ENCODE data around the gene TSHZ1.

Gene TSHZ1

GRCh38 chr18:75200605-75201280 is 9.9 kb upstream of the TSHZ1 start:
- H3K4me3 ChIP-seq (ENCODE audit: insufficient read depth, low read depth, low read length, poor library complexity, severe bottlenecking) = no peak overlapping the region
- H3K9me3 ChIP-seq (ENCODE audit: control insufficient read depth, low read length) = no peaks in the 10 kb centered on the region
- peaks cover 13% of the 10 kb centered on the region for H3K4me1 ChIP-seq (ENCODE audit: control insufficient read depth, insufficient read depth, low read length, poor library complexity, severe bottlenecking)
- no peak overlapping the region for H3K27ac ChIP-seq (ENCODE audit: insufficient read depth, low read length, poor library complexity, severe bottlenecking)
- no peak for DNase-seq
- peaks cover 6% of the 10 kb centered on the region for H3K36me3 ChIP-seq (ENCODE audit: control insufficient read depth, insufficient read depth, low read length)
- no peaks in the 10 kb centered on the region for H3K27me3 ChIP-seq (replicated peaks; ENCODE audit: control insufficient read depth, insufficient read depth, low read length, poor library complexity, severe bottlenecking)

GRCh38 chr18:75201282-75202270 is 9.0 kb upstream of the TSHZ1 start:
- no peak for DNase-seq
- Histone ChIP-seq H3K4me1 (ENCODE audit: control insufficient read depth, insufficient read depth, low read length, poor library complexity, severe bottlenecking) (peaks cover 13% of the 10 kb centered on the region), H3K36me3 (ENCODE audit: control insufficient read depth, insufficient read depth, low read length) (peaks cover 6% of the 10 kb centered on the region), H3K9me3 (ENCODE audit: control insufficient read depth, low read length) (no peaks in the 10 kb centered on the region), H3K4me3 (ENCODE audit: insufficient read depth, low read depth, low read length, poor library complexity, severe bottlenecking) (no peak overlapping the region), H3K27me3 (replicated peaks; ENCODE audit: control insufficient read depth, insufficient read depth, low read length, poor library complexity, severe bottlenecking) (no peaks in the 10 kb centered on the region), H3K27ac (ENCODE audit: insufficient read depth, low read length, poor library complexity, severe bottlenecking) (no peak overlapping the region)

DNA sequence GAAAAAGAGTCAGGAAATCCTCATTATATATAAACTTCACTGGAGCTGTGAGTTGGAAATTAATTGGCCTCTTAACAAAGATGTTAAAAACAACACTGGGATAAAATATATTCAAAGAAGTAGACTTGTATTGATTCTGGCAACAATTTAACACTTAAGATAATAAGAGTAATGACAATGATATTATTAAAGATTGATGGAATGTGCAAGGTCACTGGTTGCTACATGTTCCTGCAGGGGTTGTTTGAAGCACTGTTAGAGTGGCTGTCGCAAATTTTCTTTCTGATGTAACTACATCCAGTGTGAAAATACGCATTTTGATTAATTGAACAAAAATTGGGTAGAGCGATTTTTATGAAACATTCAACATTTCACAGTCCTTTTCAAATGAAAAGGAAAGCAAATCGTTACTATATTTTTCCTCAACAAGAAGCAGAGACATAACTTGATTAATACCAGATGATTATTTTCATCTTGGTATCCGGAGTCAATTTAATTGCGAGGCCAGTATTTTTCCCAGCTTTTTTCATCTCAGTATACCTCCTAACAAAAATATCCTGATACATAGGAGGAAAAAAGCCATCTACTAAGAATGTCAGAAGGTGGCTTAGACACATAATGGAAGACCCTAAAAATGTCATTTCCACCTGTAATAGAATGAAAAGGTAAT is 7.8 kb upstream of the TSHZ1 start:
- no peaks in the 10 kb centered on the region for H3K27me3 ChIP-seq (replicated peaks; ENCODE audit: control insufficient read depth, insufficient read depth, low read length, poor library complexity, severe bottlenecking)
- H3K27ac ChIP-seq (ENCODE audit: insufficient read depth, low read length, poor library complexity, severe bottlenecking) = no peak overlapping the region
- H3K36me3 ChIP-seq (ENCODE audit: control insufficient read depth, insufficient read depth, low read length) = peaks cover 6% of the 10 kb centered on the region
- H3K4me3 ChIP-seq (ENCODE audit: insufficient read depth, low read depth, low read length, poor library complexity, severe bottlenecking) = no peak overlapping the region
- DNase-seq = no peak
- H3K4me1 ChIP-seq (ENCODE audit: control insufficient read depth, insufficient read depth, low read length, poor library complexity, severe bottlenecking) = peaks cover 17% of the 10 kb centered on the region
- H3K9me3 ChIP-seq (ENCODE audit: control insufficient read depth, low read length) = no peaks in the 10 kb centered on the region

- Histone ChIP-seq H3K27me3 (replicated peaks; ENCODE audit: control insufficient read depth, insufficient read depth, low read length, poor library complexity, severe bottlenecking) (no peaks in the 10 kb centered on the region), H3K4me3 (ENCODE audit: insufficient read depth, low read depth, low read length, poor library complexity, severe bottlenecking) (no peak overlapping the region), H3K27ac (ENCODE audit: insufficient read depth, low read length, poor library complexity, severe bottlenecking) (no peak overlapping the region), H3K9me3 (ENCODE audit: control insufficient read depth, low read length) (no peaks in the 10 kb centered on the region), H3K36me3 (ENCODE audit: control insufficient read depth, insufficient read depth, low read length) (peaks cover 6% of the 10 kb centered on the region), H3K4me1 (ENCODE audit: control insufficient read depth, insufficient read depth, low read length, poor library complexity, severe bottlenecking) (peaks cover 17% of the 10 kb centered on the region)
- no peak for DNase-seq
Observed at GRCh38 chr18:75203416-75204268, 7.0 kb upstream of the TSHZ1 start.

- Histone ChIP-seq H3K27ac (ENCODE audit: insufficient read depth, low read length, poor library complexity, severe bottlenecking) (no peak overlapping the region), H3K36me3 (ENCODE audit: control insufficient read depth, insufficient read depth, low read length) (peaks cover 6% of the 10 kb centered on the region), H3K9me3 (ENCODE audit: control insufficient read depth, low read length) (no peaks in the 10 kb centered on the region), H3K4me3 (ENCODE audit: insufficient read depth, low read depth, low read length, poor library complexity, severe bottlenecking) (peak overlapping the region; percentile 47), H3K4me1 (ENCODE audit: control insufficient read depth, insufficient read depth, low read length, poor library complexity, severe bottlenecking) (peaks cover 17% of the 10 kb centered on the region), H3K27me3 (replicated peaks; ENCODE audit: control insufficient read depth, insufficient read depth, low read length, poor library complexity, severe bottlenecking) (no peaks in the 10 kb centered on the region)
- no peak for DNase-seq
Observed at GRCh38 chr18:75204269-75204731, 6.3 kb upstream of the TSHZ1 start.

GRCh38 chr18:75204732-75205513 is 5.7 kb upstream of the TSHZ1 start:
- H3K9me3 ChIP-seq (ENCODE audit: control insufficient read depth, low read length) = no peaks in the 10 kb centered on the region
- no peaks in the 10 kb centered on the region for H3K27me3 ChIP-seq (replicated peaks; ENCODE audit: control insufficient read depth, insufficient read depth, low read length, poor library complexity, severe bottlenecking)
- H3K4me3 ChIP-seq (ENCODE audit: insufficient read depth, low read depth, low read length, poor library complexity, severe bottlenecking) = peak overlapping the region; percentile 47
- no peak overlapping the region for H3K27ac ChIP-seq (ENCODE audit: insufficient read depth, low read length, poor library complexity, severe bottlenecking)
- H3K36me3 ChIP-seq (ENCODE audit: control insufficient read depth, insufficient read depth, low read length) = peaks cover 6% of the 10 kb centered on the region
- DNase-seq = no peak
- peaks cover 17% of the 10 kb centered on the region for H3K4me1 ChIP-seq (ENCODE audit: control insufficient read depth, insufficient read depth, low read length, poor library complexity, severe bottlenecking)

GRCh38 chr18:75205514-75206132 is 5.0 kb upstream of the TSHZ1 start:
- H3K27me3 ChIP-seq (replicated peaks; ENCODE audit: control insufficient read depth, insufficient read depth, low read length, poor library complexity, severe bottlenecking) = no peaks in the 10 kb centered on the region
- H3K4me3 ChIP-seq (ENCODE audit: insufficient read depth, low read depth, low read length, poor library complexity, severe bottlenecking) = peak overlapping the region; percentile 47
- H3K36me3 ChIP-seq (ENCODE audit: control insufficient read depth, insufficient read depth, low read length) = peaks cover 6% of the 10 kb centered on the region
- no peak overlapping the region for H3K27ac ChIP-seq (ENCODE audit: insufficient read depth, low read length, poor library complexity, severe bottlenecking)
- peaks cover 17% of the 10 kb centered on the region for H3K4me1 ChIP-seq (ENCODE audit: control insufficient read depth, insufficient read depth, low read length, poor library complexity, severe bottlenecking)
- DNase-seq = no peak
- H3K9me3 ChIP-seq (ENCODE audit: control insufficient read depth, low read length) = no peaks in the 10 kb centered on the region

- no peak for DNase-seq
- Histone ChIP-seq H3K36me3 (ENCODE audit: control insufficient read depth, insufficient read depth, low read length) (peaks cover under 1% of the 10 kb centered on the region), H3K4me3 (ENCODE audit: insufficient read depth, low read depth, low read length, poor library complexity, severe bottlenecking) (peak overlapping the region; percentile 70), H3K9me3 (ENCODE audit: control insufficient read depth, low read length) (no peaks in the 10 kb centered on the region), H3K27me3 (replicated peaks; ENCODE audit: control insufficient read depth, insufficient read depth, low read length, poor library complexity, severe bottlenecking) (no peaks in the 10 kb centered on the region), H3K4me1 (ENCODE audit: control insufficient read depth, insufficient read depth, low read length, poor library complexity, severe bottlenecking) (peaks cover 17% of the 10 kb centered on the region), H3K27ac (ENCODE audit: insufficient read depth, low read length, poor library complexity, severe bottlenecking) (no peak overlapping the region)
Observed at GRCh38 chr18:75206452-75207309, 3.9 kb upstream of the TSHZ1 start.

All from effector memory CD4-positive, alpha-beta T cell (primary cell).